Upper lobe of left lung (tissue), 6 donors: ENCODE measurements around the gene LRRC3. TPM values are rescaled to one million over a fixed set of nuclear protein-coding genes. Genes with fewer than 3 reads are reported as not detected.
A peak's percentile ranks its signal among the peaks of the same experiment; 100 is the strongest.
"Not testable (repeated sequence)": the region's sequence is repeated elsewhere in the genome, so short reads cannot be mapped to it uniquely, and the experiment has no call there.

Experiments used
- ATAC-seq, 2 donors: fragments of 200-7000 bp; cut with Tn5 transposase; one replicate each; pipeline ENCODE4 v1.9.1; 2022; ENCODE audit warnings: mild to moderate bottlenecking in 2 of 2, moderate library complexity in 2 of 2; ENCODE audit not compliant: low FRiP score in 2 of 2
- DNase-seq, 2 donors: peaks; one replicate each; pipeline ENCODE4 v3.0.0-alpha.2; 2019 to 2020
- H3K27ac ChIP-seq, 4 donors: fragments of 200-600 bp; sonication (generic); one replicate each; pipeline ENCODE4 v1.5.1; 2016 to 2019
- H3K27me3 ChIP-seq, 4 donors: fragments of 200-600 bp; sonication (generic); one replicate each; pipeline ENCODE4 v1.5.1; 2017 to 2019
- H3K36me3 ChIP-seq, 4 donors: fragments of 200-600 bp; sonication (generic); one replicate each; pipeline ENCODE4 v1.5.1; 2016 to 2019
- H3K4me1 ChIP-seq, 4 donors: fragments of 200-600 bp; sonication (generic); one replicate each; pipeline ENCODE4 v1.5.1; 2018 to 2019
- H3K4me3 ChIP-seq, 4 donors: fragments of 200-600 bp; sonication (generic); one replicate each; pipeline ENCODE4 v1.5.1; 2017 to 2019; ENCODE audit warnings: mild to moderate bottlenecking in 2 of 4, moderate library complexity in 1 of 4
- H3K9me3 ChIP-seq, 4 donors: fragments of 200-600 bp; sonication (generic); one replicate each; pipeline ENCODE4 v1.5.1; 2018 to 2019
- CTCF ChIP-seq, 6 experiments: fragments of 450-650 bp in 4 of 6; fragments of 200-600 bp in 2 of 6; sonication (generic) in 2 of 6; IDR thresholded peaks; one replicate each; pipeline ENCODE4 v1.5.1; 2016 to 2019; ENCODE audit warnings: antibody characterized with exemption in 6 of 6
- EP300 ChIP-seq, 4 donors: sonication (generic); formaldehyde crosslinking; IDR thresholded peaks; one replicate each; pipeline ENCODE4 v1.5.1; 2017; ENCODE audit warnings: antibody characterized with exemption in 4 of 4, control low read depth in 2 of 4
- POLR2A ChIP-seq, 4 donors: fragments of 450-650 bp; IDR thresholded peaks; one replicate each; pipeline ENCODE4 v1.5.1; 2016 to 2017; ENCODE audit warnings: antibody characterized with exemption in 4 of 4, mild to moderate bottlenecking in 2 of 4
- POLR2AphosphoS5 ChIP-seq, 2 donors: sonication (generic); formaldehyde crosslinking; IDR thresholded peaks; one replicate each; pipeline ENCODE4 v1.5.1; 2017; ENCODE audit warnings: antibody characterized with exemption in 2 of 2
- WGBS, 2 donors: methylation state at CpG; one replicate each; pipeline ENCODE4 v1.1.5; 2017 to 2018; 5-methylcytosine and 5-hydroxymethylcytosine counted together
- total RNA-seq, 6 donors: library from RNA; depleted of rRNA in 4 of 6; stranded (reverse); fragments of >200 nt in 4 of 6; gene quantifications; one replicate each; pipeline versions ENCODE4 v1.1.0 to v1.2.1, GENCODE V29; 2016 to 2021
- donor health status: DM: no; HTN: no; CAD: no; lungs with moderate emphysema.
- donor health status: DM: no; HTN: yes; CAD: no; lungs with severe emphysema.

The LRRC3 gene
- total RNA-seq, 6 donors from 2014 or later: 3.1 to 11.5 (median 4.6) TPM

DNA sequence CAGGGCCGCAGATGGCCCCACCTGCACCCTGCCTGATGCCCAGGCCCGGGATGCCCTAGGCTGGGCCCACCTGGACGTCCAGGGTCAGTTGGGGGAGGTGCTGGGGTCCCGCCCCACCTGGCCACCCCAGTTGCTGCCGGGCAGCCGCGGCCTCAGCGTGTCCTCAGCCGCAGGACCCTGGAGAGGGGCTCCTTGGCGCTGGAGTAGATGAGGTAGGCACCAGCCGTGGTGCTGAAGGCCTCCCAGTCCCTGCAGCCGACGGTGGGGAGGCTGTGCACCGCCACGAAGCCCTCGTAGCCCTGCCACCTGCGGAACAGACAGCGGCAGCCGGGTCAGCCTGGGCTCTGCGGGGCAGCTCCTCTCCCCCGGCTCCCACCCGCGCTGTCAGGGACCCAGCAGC, 44.3 kb downstream of the LRRC3 start:
- no peaks in the 10 kb centered on the region for H3K27me3 ChIP-seq
- ATAC-seq (peak in 1 of 2 donors; percentile 34), DNase-seq (peak in 1 of 2 donors; percentile 80)
- 89% methylated on average over 11 of the region's 23 CpGs; no CpG with 5 or more reads in 1 of the 2 donors for WGBS, 2 donors
- H3K4me3 ChIP-seq: no peak overlapping the region
- H3K36me3 ChIP-seq: no peaks in the 10 kb centered on the region
- no peaks in the 10 kb centered on the region for H3K9me3 ChIP-seq
- peaks cover 0 to 24% (median 9%) of the 10 kb centered on the region in 4 donors for H3K4me1 ChIP-seq
- no peak overlapping the region for H3K27ac ChIP-seq
- no peak for TF ChIP-seq EP300 (IDR thresholded peaks at IDR 0.05)
- no peak for TF ChIP-seq POLR2A (IDR thresholded peaks at IDR 0.05)
- TF ChIP-seq CTCF (IDR thresholded peaks at IDR 0.05): no peak

DNA sequence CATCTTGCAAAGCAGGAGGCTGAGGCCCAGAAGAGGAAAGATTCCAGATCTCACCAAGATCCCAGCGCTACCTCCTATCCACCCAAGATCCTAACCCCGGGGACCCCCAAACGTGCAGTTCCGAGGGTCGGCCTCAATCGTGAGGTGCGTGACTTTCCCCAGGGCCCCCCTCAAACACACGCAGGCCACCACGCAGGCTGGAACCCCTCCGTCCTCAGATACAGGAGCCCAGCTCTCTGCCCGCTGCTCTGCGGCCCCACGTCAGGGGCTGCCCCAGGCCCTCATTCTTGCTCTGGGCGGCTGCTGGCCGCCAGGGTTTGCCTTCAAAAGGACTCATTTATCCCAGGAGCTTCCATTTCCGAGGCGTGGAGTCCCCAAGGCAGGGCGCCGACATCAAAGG, 44.8 kb downstream of the LRRC3 start:
- TF ChIP-seq POLR2AphosphoS5 (IDR thresholded peaks at IDR 0.05) (no peak), CTCF (IDR thresholded peaks at IDR 0.05) (no peak), EP300 (IDR thresholded peaks at IDR 0.05) (no peak), POLR2A (IDR thresholded peaks at IDR 0.05) (no peak)
- no peaks in the 10 kb centered on the region for H3K9me3 ChIP-seq
- DNase-seq: peak in 1 of 2 donors; percentile 53
- no peaks in the 10 kb centered on the region for H3K36me3 ChIP-seq
- ATAC-seq: no peak
- peaks cover 0 to 24% (median 9%) of the 10 kb centered on the region in 4 donors for H3K4me1 ChIP-seq
- H3K4me3 ChIP-seq: no peak overlapping the region
- H3K27ac ChIP-seq: no peak overlapping the region
- H3K27me3 ChIP-seq: no peaks in the 10 kb centered on the region
- 83 to 88% methylated on average over 12 to 19 of the region's 19 CpGs for WGBS, 2 donors

GRCh38 chr21:44502171-44502958, 47.1 kb downstream of the LRRC3 start:
- no peaks in the 10 kb centered on the region for H3K27me3 ChIP-seq
- 88 to 90% methylated on average over 24 to 27 of the region's 27 CpGs for WGBS, 2 donors
- H3K4me3 ChIP-seq: no peak overlapping the region
- peak in 1 of 2 donors; percentile 64 for DNase-seq
- H3K4me1 ChIP-seq: peaks cover 0 to 10% (median 6%) of the 10 kb centered on the region in 4 donors
- TF ChIP-seq POLR2A (IDR thresholded peaks at IDR 0.05) (no peak), CTCF (IDR thresholded peaks at IDR 0.05) (no peak), EP300 (IDR thresholded peaks at IDR 0.05) (no peak), POLR2AphosphoS5 (IDR thresholded peaks at IDR 0.05) (no peak)
- H3K9me3 ChIP-seq: no peaks in the 10 kb centered on the region
- no peak for ATAC-seq
- H3K27ac ChIP-seq: no peak overlapping the region
- H3K36me3 ChIP-seq: no peaks in the 10 kb centered on the region

- not testable (repeated sequence) for H3K9me3 ChIP-seq, H3K36me3 ChIP-seq, H3K27me3 ChIP-seq, ATAC-seq, DNase-seq, H3K4me3 ChIP-seq, H3K27ac ChIP-seq, H3K4me1 ChIP-seq
- WGBS, 2 donors: 65 to 78% methylated on average over 35 to 44 of the region's 44 CpGs
Measured at GRCh38 chr21:44503006-44503889, 47.9 kb downstream of the LRRC3 start.

GRCh38 chr21:44503901-44504399, 48.6 kb downstream of the LRRC3 start:
- WGBS, 2 donors: 37 to 63% methylated on average over 20 of the region's 20 CpGs
- TF ChIP-seq POLR2A (IDR thresholded peaks at IDR 0.05) (no peak), CTCF (IDR thresholded peaks at IDR 0.05) (no peak), EP300 (IDR thresholded peaks at IDR 0.05) (no peak), POLR2AphosphoS5 (IDR thresholded peaks at IDR 0.05) (no peak)
- DNase-seq: no peak

More at GRCh38 chr21:44503901-44504399, 48.6 kb downstream of the LRRC3 start:
- Histone ChIP-seq H3K36me3 (no peaks in the 10 kb centered on the region), H3K4me1 (no peaks in the 10 kb centered on the region), H3K27ac (no peak overlapping the region), H3K27me3 (no peaks in the 10 kb centered on the region), H3K4me3 (no peak overlapping the region), H3K9me3 (no peaks in the 10 kb centered on the region)
- no peak for ATAC-seq
